Hypothalamus (tissue), 51 donors: Measurements from ENCODE around the gene ACOT11.

Source experiments
- DNase-seq, 51 donors: peaks; one replicate each; lab custom pipeline; 2025; lab: John Stamatoyannopoulos, UW

The ACOT11 gene

DNA sequence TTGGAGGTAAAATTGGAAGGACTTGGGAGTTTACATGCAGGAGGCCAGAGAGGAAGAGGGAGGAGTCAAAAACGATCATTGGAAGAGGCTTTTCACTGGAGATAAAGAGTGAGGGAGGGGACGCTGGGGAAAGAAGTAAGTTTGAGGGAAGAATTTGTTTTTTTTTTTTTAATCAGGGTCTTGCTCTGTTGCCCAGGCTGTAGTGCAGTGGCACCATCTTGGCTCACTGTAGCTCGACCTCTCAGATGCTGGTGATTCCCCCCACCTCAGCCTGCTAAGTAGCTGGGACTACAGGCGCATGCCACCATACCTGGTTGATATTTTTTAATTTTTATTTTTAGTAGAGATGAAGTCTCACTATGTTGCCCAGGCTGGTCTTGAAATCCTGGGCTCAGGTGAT lies 92.3 kb downstream of the ACOT11 start:
- no peak for DNase-seq

DNA sequence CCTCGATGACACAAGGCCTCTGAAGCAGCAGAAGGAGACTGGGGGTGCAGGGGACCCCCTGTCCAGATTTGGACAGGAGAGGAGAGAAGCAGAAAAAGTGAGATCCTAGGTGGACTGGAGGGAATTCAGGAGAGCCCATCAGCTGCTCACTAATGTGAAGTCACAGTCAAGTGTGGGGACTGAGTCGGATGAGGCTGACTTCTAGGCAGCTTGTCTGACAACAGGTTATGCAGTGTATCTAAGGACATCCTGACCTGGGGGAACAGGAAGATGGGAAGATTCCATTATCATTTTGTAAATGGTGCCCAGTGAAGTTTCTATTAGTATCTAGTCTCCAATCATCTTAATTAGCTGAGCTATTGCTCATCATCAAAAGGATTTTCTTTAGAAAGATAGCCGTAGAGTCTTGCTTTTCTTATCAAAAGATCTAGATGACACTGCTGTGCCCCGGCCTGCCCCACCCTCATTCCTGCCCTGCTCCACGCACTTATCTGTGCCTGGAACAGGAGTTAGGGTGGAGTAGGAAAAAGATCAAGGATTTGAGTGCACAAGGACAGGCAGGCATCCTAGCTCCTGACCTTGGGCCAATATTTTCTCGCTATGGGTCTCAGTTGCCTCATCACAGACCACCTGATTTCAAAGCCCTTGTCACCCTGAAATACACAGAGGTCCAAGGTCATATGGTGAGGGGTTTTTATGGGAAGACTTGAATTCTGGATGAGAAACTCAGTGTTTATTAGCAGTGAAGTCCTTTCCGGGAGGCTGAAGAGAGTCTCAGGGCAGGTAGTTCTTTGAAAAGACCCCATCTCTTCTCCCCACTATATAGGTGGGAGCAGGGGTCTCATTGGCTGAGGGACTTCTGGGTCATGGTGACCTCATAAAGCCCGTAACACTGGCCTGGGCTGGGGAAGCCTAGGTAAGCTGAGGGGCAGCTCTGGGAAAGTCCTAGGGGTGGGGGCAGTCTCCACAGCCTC lies 93.1 kb downstream of the ACOT11 start, which contains the start of gene MROH7:
TSS of gene MROH7 (plus strand) at position 924 of the 974 bp plus-strand sequence. CDS start 11,141 bp downstream, outside the sequence.
- DNase-seq, result no peak

DNA sequence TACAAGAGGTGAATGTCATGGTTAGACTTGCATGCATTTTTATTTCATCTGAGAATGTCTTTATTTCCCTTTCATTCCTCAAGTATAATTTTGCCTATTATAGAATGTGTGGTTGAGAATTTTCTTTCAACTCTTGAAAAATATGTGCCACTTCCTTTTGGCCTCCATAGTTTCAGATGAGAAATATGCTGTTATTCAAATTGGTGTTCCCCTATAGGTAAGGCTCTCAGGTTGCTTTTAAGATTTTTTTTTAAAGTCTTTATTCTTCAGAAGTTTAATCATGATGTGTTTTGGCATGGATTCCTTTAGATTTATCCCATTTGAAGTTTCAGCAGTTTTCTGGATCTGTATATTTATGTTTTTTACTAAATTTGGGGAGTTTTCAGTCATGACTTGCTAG lies 95.7 kb downstream of the ACOT11 start:
- no peak for DNase-seq

DNA sequence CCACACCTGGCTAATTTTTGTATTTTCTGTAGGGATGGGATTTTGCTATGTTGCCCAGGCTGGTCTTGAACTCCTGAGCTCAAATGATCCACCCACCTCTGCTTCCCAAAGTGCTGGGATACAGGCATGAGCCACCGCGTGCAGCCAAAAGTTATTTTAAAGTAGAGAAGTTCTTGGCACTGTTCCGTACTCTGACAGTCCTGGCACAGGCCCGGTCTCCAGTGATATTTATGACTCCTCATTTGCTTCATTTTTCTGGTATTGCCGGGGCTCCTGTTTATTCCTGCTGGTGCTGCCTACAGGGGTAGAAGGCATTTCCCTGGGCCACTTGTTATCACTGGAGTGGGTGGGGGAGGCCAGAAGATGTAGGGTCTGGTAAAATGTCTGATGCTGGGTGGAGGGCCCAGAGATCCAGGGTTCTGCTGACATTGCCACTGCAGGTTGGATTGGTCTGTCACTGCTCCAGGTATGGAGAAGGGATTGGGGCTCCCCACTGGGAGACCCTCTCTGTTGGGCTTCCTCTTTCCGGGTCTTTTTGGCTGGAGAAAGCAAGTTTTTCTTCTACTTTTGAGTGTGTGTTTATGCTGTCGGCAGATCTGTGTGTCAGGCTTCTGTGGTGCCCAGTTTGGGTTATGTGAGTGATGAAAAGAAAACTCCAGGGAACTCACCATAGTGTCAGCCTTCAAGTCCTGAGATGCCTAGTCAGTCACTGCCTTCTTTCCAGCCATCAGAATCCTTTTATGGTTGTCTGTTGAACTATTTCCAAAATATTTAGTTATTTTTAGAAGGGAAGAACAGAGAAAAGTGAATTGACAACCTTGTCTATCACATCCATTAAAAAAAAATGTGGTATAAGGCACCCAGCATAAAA lies 98.0 kb downstream of the ACOT11 start:
- DNase-seq, result no peak

DNA sequence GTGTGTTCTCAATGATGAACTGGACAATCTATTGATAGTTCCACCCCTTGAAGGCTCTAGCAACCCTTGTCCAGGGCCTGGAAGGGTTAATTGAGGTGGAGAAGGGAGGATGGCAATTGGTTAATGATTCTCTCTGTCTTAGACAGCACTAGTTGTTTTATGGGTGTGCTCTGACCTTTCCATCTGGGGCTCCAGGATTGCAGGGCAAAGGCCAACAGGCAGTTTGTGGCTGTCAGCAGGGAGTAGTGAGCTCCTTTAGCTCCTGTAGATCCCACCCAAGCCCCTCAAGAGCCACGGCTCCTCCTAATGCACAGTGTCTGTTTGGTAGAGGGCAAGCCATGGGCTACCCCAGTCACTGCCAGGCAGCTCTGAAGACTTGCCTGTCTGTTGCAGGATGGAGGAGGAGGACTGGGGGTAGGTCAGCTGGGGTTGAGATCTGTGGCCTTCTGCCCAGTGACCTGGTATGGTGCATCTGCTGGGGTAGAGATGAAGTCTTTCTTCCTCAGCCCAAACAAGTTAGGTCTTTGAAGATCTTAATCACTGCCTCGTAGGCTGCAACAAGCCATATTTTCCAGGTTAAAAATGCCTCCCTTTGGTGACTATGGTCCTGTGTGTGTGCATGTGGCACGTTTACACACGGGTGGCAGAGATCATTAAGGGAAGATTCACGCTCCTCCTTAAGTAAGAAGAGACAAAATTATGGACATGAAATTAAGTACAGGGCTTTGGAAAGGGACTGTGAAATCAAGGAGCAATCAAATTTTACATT lies 101.3 kb downstream of the ACOT11 start:
- no peak for DNase-seq

DNA sequence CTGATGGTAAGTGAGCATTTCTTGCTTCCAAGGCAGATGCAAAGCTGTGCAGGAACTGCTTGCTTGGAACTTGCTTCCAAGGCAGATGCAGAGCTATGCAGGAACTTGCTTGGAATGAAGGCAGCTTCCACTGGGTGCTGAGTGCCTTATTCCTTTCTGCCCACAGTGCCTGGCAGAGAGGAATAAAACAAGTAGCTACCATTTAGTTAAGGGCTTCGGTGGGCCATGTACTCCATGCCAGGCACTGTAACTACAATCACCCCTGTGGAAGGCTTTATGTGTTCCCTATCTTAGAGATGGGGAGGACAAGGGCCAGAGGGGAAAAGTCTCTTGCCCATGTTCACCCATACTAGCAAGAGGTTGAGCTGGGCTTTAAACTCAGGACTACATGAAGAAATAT lies 101.9 kb downstream of the ACOT11 start:
- no peak for DNase-seq

DNA sequence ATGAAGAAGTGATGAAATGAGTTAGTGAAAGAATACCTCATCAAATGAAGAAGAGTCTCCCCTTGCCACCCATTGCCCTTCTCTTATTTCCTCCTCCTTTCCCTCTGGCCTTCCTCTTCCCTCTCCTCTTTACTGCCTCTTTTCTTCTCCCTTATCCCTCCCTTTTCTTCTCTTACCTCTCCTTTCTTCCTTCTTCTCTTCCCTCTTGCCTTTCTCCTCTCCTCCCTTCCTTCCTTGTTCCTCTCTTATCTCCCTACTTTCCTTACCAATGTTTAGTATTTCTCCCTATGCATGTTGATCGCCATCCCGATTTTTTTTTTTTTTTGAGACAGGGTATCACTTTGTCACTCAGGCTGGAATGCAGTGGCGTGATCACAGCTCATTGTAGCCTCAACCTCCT lies 102.4 kb downstream of the ACOT11 start:
- no peak for DNase-seq

DNA sequence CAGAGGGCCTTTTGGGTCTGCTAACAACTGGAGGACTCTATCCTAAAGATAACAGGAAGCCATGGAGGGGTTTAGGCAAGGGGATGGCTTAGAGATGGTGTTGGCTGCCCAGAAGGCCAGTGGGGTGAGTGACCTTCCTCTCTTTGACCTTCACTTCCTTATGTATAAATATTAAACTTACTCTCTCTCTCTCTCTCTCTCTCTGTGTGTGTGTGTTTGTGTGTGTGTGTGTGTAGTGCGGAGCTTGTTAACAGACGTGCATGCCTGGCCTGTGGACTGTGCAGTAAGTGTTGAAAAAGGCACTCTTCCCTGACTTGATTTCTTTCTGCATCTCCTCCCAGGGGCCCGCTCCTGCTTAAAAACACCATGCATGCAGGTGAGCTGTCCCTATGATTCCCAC lies 103.6 kb downstream of the ACOT11 start:
- no peak for DNase-seq

DNA sequence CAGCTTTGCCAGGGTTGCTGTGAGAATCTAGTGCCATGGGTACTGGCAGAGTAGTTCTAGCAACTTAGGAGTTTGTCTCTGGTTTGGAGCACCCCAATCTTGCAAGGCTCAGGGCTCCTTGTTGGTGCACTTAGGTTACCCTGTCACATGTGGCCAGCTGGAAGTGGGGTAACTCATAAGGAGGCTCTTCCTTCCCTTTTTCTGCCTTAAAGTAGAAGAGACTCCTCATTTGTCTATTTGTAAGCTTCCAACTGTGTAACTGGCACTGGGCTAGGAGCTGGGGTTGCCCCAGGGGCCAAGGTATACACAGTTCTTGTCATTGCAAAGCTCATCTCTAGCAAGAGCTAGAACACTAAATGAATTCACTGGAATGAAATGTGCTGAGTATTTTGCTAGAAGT lies 104.1 kb downstream of the ACOT11 start:
- DNase-seq, result no peak

DNA sequence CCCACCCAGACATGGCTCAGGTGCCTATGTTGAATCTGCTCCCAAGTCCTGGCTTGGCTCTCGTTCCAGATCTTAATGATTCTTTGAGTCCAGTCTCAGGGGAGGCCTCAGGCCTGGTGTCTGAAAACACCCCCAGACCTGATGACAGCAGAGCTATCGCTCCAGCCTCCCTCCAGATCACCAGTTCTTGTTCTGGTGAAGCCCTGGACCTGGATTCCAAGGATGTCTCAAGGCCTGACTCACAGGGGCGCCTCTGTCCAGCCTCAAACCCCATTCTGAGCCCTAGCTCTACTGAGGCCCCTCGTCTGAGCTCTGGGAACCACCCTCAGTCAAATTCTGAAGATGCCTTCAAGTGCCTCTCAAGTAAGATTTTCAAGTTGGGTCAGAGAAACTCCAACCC lies 105.0 kb downstream of the ACOT11 start:
- DNase-seq, result no peak

DNA sequence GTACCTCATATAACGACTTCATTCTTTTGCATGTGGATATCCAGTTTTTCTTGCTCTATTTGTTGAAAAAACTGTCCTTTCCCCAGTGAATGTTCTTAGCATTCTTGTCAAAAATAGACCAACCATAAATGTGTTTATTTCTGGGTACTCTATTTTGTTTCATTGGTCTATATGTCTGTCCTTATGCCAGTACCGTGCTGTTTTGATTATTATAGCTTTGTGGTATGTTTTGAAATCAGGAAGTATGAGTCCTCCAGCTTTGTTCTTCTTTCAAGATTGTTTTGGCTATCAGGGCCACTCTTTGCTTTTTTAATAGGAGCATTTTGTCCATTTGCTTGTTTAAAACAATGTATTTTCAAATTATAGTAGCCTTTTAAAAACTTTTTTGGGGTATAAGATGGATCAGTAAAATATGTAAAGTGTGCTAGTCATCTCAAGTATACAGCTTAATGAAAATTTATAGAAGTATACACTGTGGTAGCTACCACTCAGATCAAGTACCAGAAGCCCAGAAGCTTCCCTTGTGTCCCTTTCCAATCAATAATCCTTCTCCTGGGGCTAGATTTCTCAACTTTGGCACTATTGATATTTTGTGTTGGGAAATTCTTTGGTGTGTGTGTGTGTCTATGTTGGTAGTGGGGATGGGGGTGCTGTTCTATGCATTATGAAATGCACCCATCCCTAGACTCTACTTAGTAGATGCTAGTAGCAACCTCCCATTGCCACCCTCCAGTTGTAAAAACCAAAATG lies 110.3 kb downstream of the ACOT11 start:
- no peak for DNase-seq
